CD14-positive monocyte (primary cell): Measurements from ENCODE around the gene PHPT1. TPM values are rescaled to one million over a fixed set of nuclear protein-coding genes. Genes with fewer than 3 reads are reported as not detected.

Experiments used
- DNase-seq, 3 donors: peaks; one replicate each; pipeline ENCODE4 v3.0.0-alpha.2; 2011 to 2022
- H2AFZ ChIP-seq: 2 replicates; pipeline ENCODE4 v1.6.0; 2012; ENCODE audit warnings: mild to moderate bottlenecking, low read depth, low read length, inconsistent platforms; ENCODE audit not compliant: insufficient read depth, poor library complexity, severe bottlenecking
- H3K27ac ChIP-seq, 2 donors: 1 replicate in 1 of 2; 2 replicates in 1 of 2; pipeline ENCODE4 v1.5.1; 2012 to 2013; ENCODE audit warnings: low read length in 2 of 2, control low read depth in 1 of 2, inconsistent platforms in 1 of 2, low read depth in 1 of 2, mild to moderate bottlenecking in 1 of 2
- H3K27me3 ChIP-seq, 2 donors: one replicate each; pipeline versions ENCODE4 v1.6.0 to v1.6.1; 2011 to 2013; ENCODE audit warnings: low read length in 2 of 2; ENCODE audit not compliant: control insufficient read depth in 2 of 2, insufficient read depth in 2 of 2
- H3K36me3 ChIP-seq, 2 donors: replicated peaks in 1 of 2; 1 replicate in 1 of 2; 2 replicates in 1 of 2; pipeline versions ENCODE4 v1.5.1 to v1.6.1; 2012 to 2013; ENCODE audit warnings: low read length in 2 of 2, control low read depth in 1 of 2, inconsistent platforms in 1 of 2, mild to moderate bottlenecking in 1 of 2; ENCODE audit not compliant: insufficient read depth in 2 of 2, control insufficient read depth in 1 of 2
- H3K4me1 ChIP-seq, 2 donors: 1 replicate in 1 of 2; 2 replicates in 1 of 2; pipeline versions ENCODE4 v1.5.1 to v1.6.1; 2012 to 2013; ENCODE audit warnings: low read length in 2 of 2, control low read depth in 1 of 2, inconsistent platforms in 1 of 2, mild to moderate bottlenecking in 1 of 2, moderate library complexity in 1 of 2; ENCODE audit not compliant: insufficient read depth in 2 of 2, control insufficient read depth in 1 of 2
- H3K4me2 ChIP-seq: replicated peaks from 2 replicates; pipeline ENCODE3; 2012; ENCODE audit warnings: low read length, moderate library complexity, mild to moderate bottlenecking; ENCODE audit not compliant: poor library complexity, severe bottlenecking; ENCODE audit errors: extremely low read depth
- H3K4me3 ChIP-seq, 3 experiments: fragments of 200-600 bp in 1 of 3; sonication (generic) in 1 of 3; replicated peaks in 1 of 3; 1 replicate in 2 of 3; 2 replicates in 1 of 3; pipeline ENCODE4 v1.5.1; 2011 to 2013; ENCODE audit warnings: low read length in 3 of 3, mild to moderate bottlenecking in 3 of 3, control low read depth in 2 of 3, low read depth in 2 of 3, inconsistent platforms in 1 of 3, moderate library complexity in 1 of 3
- H3K79me2 ChIP-seq: 2 replicates; pipeline ENCODE4 v1.6.0; 2012; ENCODE audit warnings: mild to moderate bottlenecking, control low read depth, inconsistent platforms, low read length, moderate library complexity; ENCODE audit not compliant: insufficient read depth
- H3K9ac ChIP-seq: 2 replicates; pipeline ENCODE4 v1.6.0; 2017; ENCODE audit warnings: low read length, mild to moderate bottlenecking; ENCODE audit not compliant: insufficient read depth, poor library complexity, severe bottlenecking
- H3K9me3 ChIP-seq, 2 donors: replicated peaks in 1 of 2; 1 replicate in 1 of 2; 2 replicates in 1 of 2; pipeline versions ENCODE4 v1.5.1 to v1.6.1; 2012 to 2013; ENCODE audit warnings: low read length in 2 of 2, control low read depth in 1 of 2; ENCODE audit not compliant: control insufficient read depth in 1 of 2, insufficient read depth in 1 of 2
- H4K20me1 ChIP-seq: 2 replicates; pipeline ENCODE4 v1.6.0; 2012; ENCODE audit warnings: mild to moderate bottlenecking, low read length, control low read depth, moderate library complexity; ENCODE audit not compliant: insufficient read depth
- H3K27ac Mint-ChIP-seq, 7 donors: one replicate each; pipeline ENCODE4 v1.8.0; 2020; ENCODE audit warnings: mild to moderate bottlenecking in 7 of 7, mixed read lengths in 7 of 7, moderate library complexity in 6 of 7, inconsistent platforms in 2 of 7
- H3K27me3 Mint-ChIP-seq, 3 donors: one replicate each; pipeline ENCODE4 v1.8.0; 2021 to 2022; ENCODE audit warnings: low read depth in 3 of 3, mild to moderate bottlenecking in 3 of 3, mixed read lengths in 3 of 3, moderate library complexity in 3 of 3, inconsistent platforms in 1 of 3
- H3K36me3 Mint-ChIP-seq, 2 donors: one replicate each; pipeline ENCODE4 v1.8.0; 2020; ENCODE audit warnings: mixed read lengths in 2 of 2, inconsistent platforms in 1 of 2, mild to moderate bottlenecking in 1 of 2
- H3K4me1 Mint-ChIP-seq: one replicate; pipeline ENCODE4 v1.8.0; 2020; ENCODE audit warnings: mild to moderate bottlenecking, mixed read lengths
- H3K4me3 Mint-ChIP-seq, 2 donors: one replicate each; pipeline ENCODE4 v1.8.0; 2020; ENCODE audit warnings: mild to moderate bottlenecking in 2 of 2, mixed read lengths in 2 of 2, moderate library complexity in 1 of 2
- H3K9me3 Mint-ChIP-seq, 7 donors: one replicate each; pipeline ENCODE4 v1.8.0; 2020 to 2022; ENCODE audit warnings: mixed read lengths in 7 of 7, mild to moderate bottlenecking in 6 of 7, moderate library complexity in 6 of 7, inconsistent platforms in 2 of 7
- WGBS: methylation state at CpG from one replicate; pipeline ENCODE4 v1.1.5; 2013; ENCODE audit warnings: missing lambda C conversion rate; ENCODE audit not compliant: insufficient coverage; 5-methylcytosine and 5-hydroxymethylcytosine counted together
- intact Hi-C, 2 donors: fragments of 100-400 bp; cut with micrococcal nuclease; formaldehyde crosslinking; loops; one replicate each; pipeline versions ENCODE4 v1.15.0 to v1.15.1; 2023
- polyA plus RNA-seq, 3 donors: library from polyadenylated mRNA; depleted of rRNA in 1 of 3; unstranded in 2 of 3; stranded (reverse) in 1 of 3; fragments of 300-500 nt in 2 of 3; fragments of >200 nt in 1 of 3; fragmentation: Illumina TruSeq in 2 of 3; gene quantifications; 1 replicate in 2 of 3; 2 replicates in 1 of 3; pipeline ENCODE4 v1.2.3, GENCODE V29; 2012 to 2021
- TF ChIP-seq, protein P1 (sequence below): fragments of 200-600 bp; IDR thresholded peaks from one replicate; pipeline ENCODE4 v1.8.0; 2022; ENCODE audit warnings: antibody characterized with exemption, mild to moderate bottlenecking

The PHPT1 gene
- polyA plus RNA-seq, 3 donors: 70.0 to 163 (median 94.3) TPM

DNA sequence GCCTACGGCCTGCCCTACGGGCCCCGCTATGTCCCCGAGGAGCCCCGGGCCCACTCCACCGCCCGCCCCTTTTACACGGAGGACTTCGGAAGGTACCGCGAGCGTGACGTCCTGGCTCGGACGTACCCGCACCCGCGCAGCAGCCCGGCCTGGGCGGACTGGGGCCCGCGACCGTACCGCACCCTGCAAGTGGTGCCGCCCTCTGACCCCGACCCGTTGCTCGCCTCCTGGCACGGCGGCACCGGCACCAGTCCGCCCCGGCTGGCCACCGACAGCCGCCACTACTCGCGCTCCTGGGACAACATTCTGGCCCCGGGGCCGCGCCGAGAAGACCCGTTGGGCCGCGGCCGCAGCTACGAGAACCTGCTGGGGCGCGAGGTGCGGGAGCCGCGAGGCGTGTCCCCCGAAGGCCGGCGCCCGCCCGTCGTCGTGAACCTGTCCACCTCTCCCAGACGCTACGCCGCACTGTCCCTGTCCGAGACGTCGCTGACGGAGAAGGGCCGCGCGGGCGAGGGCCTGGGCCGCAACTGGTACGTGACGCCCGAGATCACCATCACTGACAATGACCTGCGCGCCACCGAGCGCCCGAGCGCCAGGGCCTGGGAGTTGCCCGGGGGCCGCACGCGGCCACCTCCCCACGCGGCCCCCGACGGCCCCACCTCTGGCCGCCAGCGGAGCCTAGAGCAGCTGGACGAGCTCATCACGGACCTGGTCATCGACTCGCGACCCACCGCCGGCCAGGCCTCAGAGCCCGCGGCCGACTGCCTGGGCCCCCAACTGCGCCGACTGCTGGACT, 3.5 kb upstream of the PHPT1 start:
- peaks cover 0 to 7% of the 10 kb centered on the region in 2 donors for H3K36me3 Mint-ChIP-seq
- Histone ChIP-seq H3K9ac (no peak overlapping the region), H3K36me3 (peaks cover 0 to 2% of the 10 kb centered on the region in 2 donors), H2AFZ (no peak overlapping the region), H3K27ac (no peak overlapping the region), H4K20me1 (peaks cover 9% of the 10 kb centered on the region), H3K4me3 (no peak overlapping the region), H3K9me3 (peaks cover 0 to 5% of the 10 kb centered on the region in 2 donors), H3K79me2 (no peaks in the 10 kb centered on the region), H3K4me2 (no peak overlapping the region), H3K4me1 (peaks cover 35 to 59% of the 10 kb centered on the region in 2 donors), H3K27me3 (peaks cover 12 to 43% of the 10 kb centered on the region in 2 donors)
- DNase-seq: no peak
- WGBS: 28% methylated on average over 98 of the region's 102 CpGs
- peaks cover 0 to 15% (median 12%) of the 10 kb centered on the region in 7 donors for H3K9me3 Mint-ChIP-seq
- no peak overlapping the region for H3K27ac Mint-ChIP-seq
- H3K4me3 Mint-ChIP-seq: peak overlapping the region in 1 of 2 donors; percentile 59
- H3K4me1 Mint-ChIP-seq: peaks cover 28% of the 10 kb centered on the region
- intact Hi-C loops: loop anchor here (5.0 to 10.0 kb wide), 4 partner anchors 42 to 107 kb away; partner anchors contain the start of genes C8G (in 1 of the 2), FBXW5 (in 1 of the 2), LCN12 (in 1 of the 2) and TMEM141 (in 1 of the 2)
- peaks cover 30 to 57% (median 40%) of the 10 kb centered on the region in 3 donors for H3K27me3 Mint-ChIP-seq
- TF ChIP-seq, protein P1, sequence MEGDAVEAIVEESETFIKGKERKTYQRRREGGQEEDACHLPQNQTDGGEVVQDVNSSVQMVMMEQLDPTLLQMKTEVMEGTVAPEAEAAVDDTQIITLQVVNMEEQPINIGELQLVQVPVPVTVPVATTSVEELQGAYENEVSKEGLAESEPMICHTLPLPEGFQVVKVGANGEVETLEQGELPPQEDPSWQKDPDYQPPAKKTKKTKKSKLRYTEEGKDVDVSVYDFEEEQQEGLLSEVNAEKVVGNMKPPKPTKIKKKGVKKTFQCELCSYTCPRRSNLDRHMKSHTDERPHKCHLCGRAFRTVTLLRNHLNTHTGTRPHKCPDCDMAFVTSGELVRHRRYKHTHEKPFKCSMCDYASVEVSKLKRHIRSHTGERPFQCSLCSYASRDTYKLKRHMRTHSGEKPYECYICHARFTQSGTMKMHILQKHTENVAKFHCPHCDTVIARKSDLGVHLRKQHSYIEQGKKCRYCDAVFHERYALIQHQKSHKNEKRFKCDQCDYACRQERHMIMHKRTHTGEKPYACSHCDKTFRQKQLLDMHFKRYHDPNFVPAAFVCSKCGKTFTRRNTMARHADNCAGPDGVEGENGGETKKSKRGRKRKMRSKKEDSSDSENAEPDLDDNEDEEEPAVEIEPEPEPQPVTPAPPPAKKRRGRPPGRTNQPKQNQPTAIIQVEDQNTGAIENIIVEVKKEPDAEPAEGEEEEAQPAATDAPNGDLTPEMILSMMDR: no peak

DNA sequence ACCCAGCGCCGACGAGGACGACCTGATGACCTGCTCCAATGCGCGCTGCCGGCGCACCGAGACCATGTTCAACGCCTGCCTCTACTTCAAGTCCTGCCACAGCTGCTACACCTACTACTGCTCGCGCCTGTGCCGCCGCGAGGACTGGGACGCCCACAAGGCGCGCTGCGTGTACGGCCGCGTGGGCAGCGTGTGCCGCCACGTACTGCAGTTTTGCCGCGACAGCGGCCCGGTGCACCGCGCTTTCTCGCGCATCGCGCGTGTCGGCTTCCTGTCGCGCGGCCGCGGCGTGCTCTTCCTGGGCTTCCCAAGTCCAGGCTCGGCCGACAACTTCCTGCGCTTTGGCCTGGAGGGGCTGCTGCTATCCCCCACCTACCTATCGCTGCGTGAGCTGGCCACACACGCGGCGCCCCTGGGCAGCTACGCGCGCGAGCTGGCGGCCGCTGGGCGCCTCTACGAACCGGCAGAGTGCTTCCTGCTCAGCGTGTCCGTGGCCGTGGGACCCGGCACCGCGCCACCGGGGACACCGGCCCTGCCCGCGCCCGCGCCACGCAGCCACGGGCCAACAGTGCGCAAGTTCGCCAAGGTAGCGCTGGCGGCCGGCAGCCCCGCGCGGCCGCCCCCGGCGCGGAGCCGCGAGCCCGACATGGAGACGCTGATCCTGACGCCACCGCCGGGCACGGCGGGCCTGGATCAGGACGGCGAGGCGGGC, 2.7 kb upstream of the PHPT1 start:
- 5% methylated on average over 98 of the region's 98 CpGs for WGBS
- intact Hi-C loops: loop anchor here (5.0 to 10.0 kb wide), 4 partner anchors 41 to 106 kb away; partner anchors contain the start of genes C8G (in 1 of the 2), FBXW5 (in 1 of the 2), LCN12 (in 1 of the 2) and TMEM141 (in 1 of the 2)
- peaks cover 30 to 55% (median 40%) of the 10 kb centered on the region in 3 donors for H3K27me3 Mint-ChIP-seq
- peaks cover 0 to 5% of the 10 kb centered on the region in 2 donors for H3K36me3 ChIP-seq
- H3K9me3 ChIP-seq: peaks cover 0 to 5% of the 10 kb centered on the region in 2 donors
- H3K4me2 ChIP-seq: peak overlapping the region; percentile 99
- no peak overlapping the region for H3K9ac ChIP-seq
- H3K79me2 ChIP-seq: no peaks in the 10 kb centered on the region
- peaks cover 0 to 7% of the 10 kb centered on the region in 2 donors for H3K36me3 Mint-ChIP-seq
- H4K20me1 ChIP-seq: peaks cover 9% of the 10 kb centered on the region
- H3K27me3 ChIP-seq: peaks cover 12 to 43% of the 10 kb centered on the region in 2 donors
- H3K4me1 Mint-ChIP-seq: peaks cover 28% of the 10 kb centered on the region
- no peak for DNase-seq
- peaks cover 0 to 15% (median 12%) of the 10 kb centered on the region in 7 donors for H3K9me3 Mint-ChIP-seq
- H3K4me3 Mint-ChIP-seq: peak overlapping the region; percentile 77 to 92
- H3K27ac ChIP-seq: no peak overlapping the region
- H3K27ac Mint-ChIP-seq: no peak overlapping the region
- peak overlapping the region in 1 of 3 experiments; percentile 93 for H3K4me3 ChIP-seq
- peak overlapping the region; percentile 68 for H2AFZ ChIP-seq
- peaks cover 35 to 59% of the 10 kb centered on the region in 2 donors for H3K4me1 ChIP-seq
- TF ChIP-seq, protein P1: no peak
